ENCODE results near the gene PLXNA1.

DNA sequence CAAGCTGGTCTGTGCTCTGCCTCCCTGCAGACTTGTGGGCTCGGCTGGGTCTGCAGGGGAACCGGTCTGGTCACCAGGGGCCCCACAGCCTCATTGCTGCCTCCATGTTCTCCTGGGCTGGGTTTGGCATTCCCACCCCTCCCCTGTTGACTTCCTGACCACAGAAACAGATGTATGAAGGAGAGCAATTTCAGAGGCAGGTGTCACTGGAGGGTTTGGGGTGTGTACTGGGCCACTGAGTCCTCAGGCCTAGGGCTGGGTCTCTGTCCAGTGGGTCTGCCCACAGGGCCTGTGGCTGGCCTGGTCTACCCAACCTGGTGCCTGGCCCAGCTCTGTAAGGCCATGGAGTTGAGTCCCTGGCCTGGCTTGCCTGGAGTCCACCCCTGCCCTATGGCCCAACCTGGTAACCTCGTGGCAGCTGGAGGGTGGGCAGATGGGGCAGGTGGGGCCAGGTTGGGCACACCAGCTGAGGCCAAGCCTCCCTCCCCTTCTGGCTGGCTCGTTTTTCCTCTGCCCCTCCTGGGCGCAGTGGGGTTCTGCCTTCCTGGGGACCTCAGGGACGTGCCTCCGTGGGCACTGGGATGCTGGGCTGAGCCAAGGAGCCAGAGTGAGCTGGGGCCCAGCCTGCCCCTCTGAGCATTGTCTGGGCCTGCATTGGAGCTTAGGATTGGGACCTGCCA lies 20.8 kb downstream of the PLXNA1 start:
- TF ChIP-seq, protein P1, sequence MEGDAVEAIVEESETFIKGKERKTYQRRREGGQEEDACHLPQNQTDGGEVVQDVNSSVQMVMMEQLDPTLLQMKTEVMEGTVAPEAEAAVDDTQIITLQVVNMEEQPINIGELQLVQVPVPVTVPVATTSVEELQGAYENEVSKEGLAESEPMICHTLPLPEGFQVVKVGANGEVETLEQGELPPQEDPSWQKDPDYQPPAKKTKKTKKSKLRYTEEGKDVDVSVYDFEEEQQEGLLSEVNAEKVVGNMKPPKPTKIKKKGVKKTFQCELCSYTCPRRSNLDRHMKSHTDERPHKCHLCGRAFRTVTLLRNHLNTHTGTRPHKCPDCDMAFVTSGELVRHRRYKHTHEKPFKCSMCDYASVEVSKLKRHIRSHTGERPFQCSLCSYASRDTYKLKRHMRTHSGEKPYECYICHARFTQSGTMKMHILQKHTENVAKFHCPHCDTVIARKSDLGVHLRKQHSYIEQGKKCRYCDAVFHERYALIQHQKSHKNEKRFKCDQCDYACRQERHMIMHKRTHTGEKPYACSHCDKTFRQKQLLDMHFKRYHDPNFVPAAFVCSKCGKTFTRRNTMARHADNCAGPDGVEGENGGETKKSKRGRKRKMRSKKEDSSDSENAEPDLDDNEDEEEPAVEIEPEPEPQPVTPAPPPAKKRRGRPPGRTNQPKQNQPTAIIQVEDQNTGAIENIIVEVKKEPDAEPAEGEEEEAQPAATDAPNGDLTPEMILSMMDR (IDR thresholded peaks at IDR 0.05; ENCODE audit: low read depth, low read length), result no peak
- no peak for TF ChIP-seq EZH2phosphoT487 (IDR thresholded peaks at IDR 0.05; ENCODE audit: low read depth)
